Activated CD4-positive, alpha-beta memory T cell treated with anti-CD3 and anti-CD28 coated beads for 36 hours (primary cell): ENCODE measurements around the gene LMF1. TPM values are rescaled to one million over a fixed set of nuclear protein-coding genes. Genes with fewer than 3 reads are reported as not detected.
"Not testable (repeated sequence)": the region's sequence is repeated elsewhere in the genome, so short reads cannot be mapped to it uniquely, and the experiment has no call there.

Experiments
- CTCF ChIA-PET: fragments of 350-600 bp; sonication (Branson Sonifier 250); formaldehyde crosslinking; loops from one replicate; lab custom pipeline; 2021; ENCODE audit warnings: antibody characterized with exemption, inconsistent platforms; lab: Charles Lee
- POLR2A ChIA-PET: fragments of 350-600 bp; sonication (Branson Sonifier 250); formaldehyde crosslinking; loops from one replicate; lab custom pipeline; 2021; ENCODE audit warnings: antibody characterized with exemption; lab: Charles Lee
- DNase-seq: peaks from one replicate; pipeline ENCODE4 v3.0.0-alpha.2; 2020
- H3K27ac Mint-ChIP-seq: one replicate; pipeline ENCODE4 v1.8.0; 2021; ENCODE audit warnings: mixed read lengths
- H3K27me3 Mint-ChIP-seq: one replicate; pipeline ENCODE4 v1.8.0; 2021; ENCODE audit warnings: mixed read lengths
- H3K36me3 Mint-ChIP-seq: one replicate; pipeline ENCODE4 v1.8.0; 2021; ENCODE audit warnings: mixed read lengths
- H3K4me1 Mint-ChIP-seq: one replicate; pipeline ENCODE4 v1.8.0; 2021; ENCODE audit warnings: low read depth, mixed read lengths
- H3K4me3 Mint-ChIP-seq: one replicate; pipeline ENCODE4 v1.8.0; 2021; ENCODE audit warnings: mild to moderate bottlenecking, mixed read lengths
- H3K9me3 Mint-ChIP-seq: one replicate; pipeline ENCODE4 v1.8.0; 2021; ENCODE audit warnings: mixed read lengths
- intact Hi-C: fragments of 100-400 bp; cut with micrococcal nuclease; formaldehyde crosslinking; loops from one replicate; pipeline ENCODE4 v1.15.1; 2023
- total RNA-seq, 2 experiments: library from RNA; stranded (reverse); gene quantifications; one replicate each; pipeline ENCODE4 v1.2.3, GENCODE V29; 2021

Gene LMF1
- total RNA-seq, 2 experiments from 2014 or later, result 14.4 to 15.4 TPM

DNA sequence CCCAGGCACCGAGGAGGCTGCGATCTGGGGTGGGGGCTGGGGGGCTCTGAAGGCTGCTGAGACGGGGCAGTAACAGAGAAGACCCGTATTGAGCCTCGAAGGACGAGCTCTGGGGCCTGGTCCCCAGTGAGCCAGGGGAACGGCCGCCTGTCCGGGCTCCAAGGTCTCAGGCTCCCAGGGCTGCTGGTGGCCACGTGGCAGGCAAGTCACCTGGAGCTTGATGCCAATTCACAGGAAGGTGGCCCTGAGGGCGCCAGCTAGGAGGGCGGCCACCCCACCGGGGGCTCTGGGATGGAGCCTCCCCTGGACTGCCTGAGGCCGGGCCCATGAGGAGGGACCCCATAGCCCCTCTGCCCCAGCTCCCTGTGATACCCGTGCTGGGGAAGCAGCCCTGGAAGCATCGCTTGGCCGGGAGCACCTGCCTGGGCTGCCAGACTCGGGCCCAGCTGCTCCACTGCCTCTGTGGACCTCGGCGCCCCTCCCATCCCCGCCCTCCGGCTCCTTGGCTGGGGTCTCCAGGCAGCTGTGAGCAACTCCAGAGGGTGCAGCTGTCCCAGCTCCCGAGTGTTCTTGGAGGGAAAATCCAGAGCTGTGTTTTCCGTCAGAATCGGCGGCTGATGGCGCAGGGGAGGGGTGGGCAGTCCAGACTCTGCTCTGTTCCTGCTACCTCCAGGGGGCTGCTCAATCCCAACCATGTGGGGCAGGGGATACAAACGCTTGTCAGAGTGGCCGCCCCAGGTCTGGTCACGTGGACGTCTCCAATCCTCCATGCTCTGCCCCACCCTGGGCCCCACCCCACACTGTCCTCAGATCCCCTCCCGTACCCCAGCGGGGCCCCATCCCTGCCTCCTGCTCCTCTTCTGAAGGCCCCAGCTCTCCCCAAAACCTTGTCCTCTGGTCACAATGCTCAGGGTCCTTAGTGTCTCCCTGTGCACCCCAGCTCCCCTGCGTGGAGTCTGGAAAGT is 103.1 kb downstream of the LMF1 start:
- Mint-ChIP-seq H3K36me3 (no peaks in the 10 kb centered on the region), H3K9me3 (no peaks in the 10 kb centered on the region), H3K4me1 (no peaks in the 10 kb centered on the region), H3K4me3 (no peak overlapping the region), H3K27ac (no peak overlapping the region), H3K27me3 (no peaks in the 10 kb centered on the region)
- DNase-seq, result no peak
- intact Hi-C loops, result no loop called here
- CTCF ChIA-PET, result no interaction called here
- POLR2A ChIA-PET, result no interaction called here

GRCh38 chr16:866252-866896 is 104.4 kb downstream of the LMF1 start:
- no peak overlapping the region for H3K4me3 Mint-ChIP-seq
- DNase-seq, result no peak
- H3K27me3 Mint-ChIP-seq, result no peaks in the 10 kb centered on the region
- ChIA-PET POLR2A (no interaction called here), CTCF (no interaction called here)
- H3K27ac Mint-ChIP-seq, result no peak overlapping the region
- intact Hi-C loops, result no loop called here
- no peaks in the 10 kb centered on the region for H3K4me1 Mint-ChIP-seq
- H3K36me3 Mint-ChIP-seq, result no peaks in the 10 kb centered on the region
- H3K9me3 Mint-ChIP-seq, result peaks cover 4% of the 10 kb centered on the region

- ChIA-PET CTCF (no interaction called here), POLR2A (no interaction called here)
- intact Hi-C loops, result no loop called here
- H3K4me3 Mint-ChIP-seq, result no peak overlapping the region
- no peaks in the 10 kb centered on the region for H3K4me1 Mint-ChIP-seq
- H3K9me3 Mint-ChIP-seq, result peaks cover 10% of the 10 kb centered on the region
- no peak overlapping the region for H3K27ac Mint-ChIP-seq
- no peak for DNase-seq
- no peaks in the 10 kb centered on the region for H3K27me3 Mint-ChIP-seq
- H3K36me3 Mint-ChIP-seq, result peaks cover 4% of the 10 kb centered on the region
Observed at GRCh38 chr16:865026-865425, 105.8 kb downstream of the LMF1 start.

DNA sequence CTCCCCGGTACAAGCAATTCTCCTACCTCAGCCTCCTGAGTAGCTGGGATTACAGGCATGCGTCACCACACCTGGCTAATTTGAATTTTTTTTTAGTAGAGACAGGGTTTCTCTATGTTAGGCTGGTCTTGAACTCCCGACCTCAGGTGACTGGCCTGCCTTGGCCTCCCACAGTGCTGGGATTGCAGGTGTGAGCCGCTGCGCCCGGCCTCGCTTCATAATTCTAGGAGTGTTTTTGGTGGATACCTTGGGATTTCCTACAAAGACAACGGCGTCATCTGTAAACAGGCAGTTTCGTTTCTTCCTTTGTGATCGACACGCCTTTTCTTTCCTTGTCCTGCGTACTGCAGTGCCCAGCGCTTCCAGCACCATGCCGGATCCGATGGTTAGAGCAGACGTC is 109.3 kb downstream of the LMF1 start:
- Mint-ChIP-seq H3K9me3 (peaks cover 17% of the 10 kb centered on the region), H3K36me3 (peaks cover 8% of the 10 kb centered on the region), H3K4me1 (no peaks in the 10 kb centered on the region), H3K27ac (no peak overlapping the region), H3K4me3 (no peak overlapping the region), H3K27me3 (no peaks in the 10 kb centered on the region)
- intact Hi-C loops, result no loop called here
- POLR2A ChIA-PET, result no interaction called here
- CTCF ChIA-PET, result no interaction called here
- DNase-seq, result no peak

DNA sequence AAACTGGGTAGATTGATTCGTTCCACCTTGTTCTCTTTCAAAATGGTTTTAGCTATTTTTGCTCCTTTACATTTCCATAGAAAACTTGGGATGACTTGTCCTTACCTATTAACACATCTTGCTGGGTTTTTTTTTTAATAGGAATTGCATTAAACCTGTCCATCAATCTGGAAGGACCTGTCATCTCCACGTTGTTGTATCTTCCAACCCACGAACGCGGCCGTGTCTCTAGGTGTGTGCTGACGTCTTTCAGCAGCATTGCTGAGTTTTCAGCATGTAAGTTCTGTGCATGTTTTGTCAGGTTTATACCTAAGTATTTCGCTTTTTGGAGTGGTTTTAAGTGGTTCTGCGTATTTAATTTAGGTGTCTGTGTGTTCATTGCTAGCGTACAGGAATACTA is 109.9 kb downstream of the LMF1 start:
- CTCF ChIA-PET, result no interaction called here
- POLR2A ChIA-PET, result no interaction called here
- Mint-ChIP-seq H3K4me3 (no peak overlapping the region), H3K9me3 (peaks cover 17% of the 10 kb centered on the region), H3K27me3 (no peaks in the 10 kb centered on the region), H3K4me1 (no peaks in the 10 kb centered on the region), H3K36me3 (peaks cover 8% of the 10 kb centered on the region), H3K27ac (no peak overlapping the region)
- intact Hi-C loops, result no loop called here
- DNase-seq, result no peak

- H3K4me1 Mint-ChIP-seq, H3K36me3 Mint-ChIP-seq, H3K4me3 Mint-ChIP-seq, CTCF ChIA-PET, POLR2A ChIA-PET, H3K27ac Mint-ChIP-seq, H3K27me3 Mint-ChIP-seq, intact Hi-C loops, DNase-seq: not testable (repeated sequence)
- H3K9me3 Mint-ChIP-seq, result peaks cover 17% of the 10 kb centered on the region
Observed at GRCh38 chr16:858971-859370, 111.8 kb downstream of the LMF1 start.

DNA sequence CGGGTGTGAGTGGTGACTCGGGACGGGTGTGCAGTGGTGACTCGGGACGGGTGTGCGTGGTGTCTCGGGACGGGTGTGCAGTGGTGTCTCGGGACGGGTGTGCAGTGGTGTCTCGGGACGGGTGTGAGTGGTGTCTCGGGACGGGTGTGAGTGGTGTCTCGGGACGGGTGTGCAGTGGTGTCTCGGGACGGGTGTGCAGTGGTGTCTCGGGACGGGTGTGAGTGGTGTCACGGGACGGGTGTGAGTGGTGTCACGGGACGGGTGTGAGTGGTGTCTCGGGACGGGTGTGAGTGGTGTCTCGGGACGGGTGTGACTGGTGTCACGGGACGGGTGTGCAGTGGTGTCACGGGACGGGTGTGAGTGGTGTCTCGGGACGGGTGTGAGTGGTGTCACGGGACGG is 112.3 kb downstream of the LMF1 start:
- DNase-seq, H3K27me3 Mint-ChIP-seq, POLR2A ChIA-PET, H3K4me1 Mint-ChIP-seq, H3K36me3 Mint-ChIP-seq, CTCF ChIA-PET, H3K27ac Mint-ChIP-seq, intact Hi-C loops, H3K4me3 Mint-ChIP-seq: not testable (repeated sequence)
- H3K9me3 Mint-ChIP-seq, result peaks cover 17% of the 10 kb centered on the region

DNA sequence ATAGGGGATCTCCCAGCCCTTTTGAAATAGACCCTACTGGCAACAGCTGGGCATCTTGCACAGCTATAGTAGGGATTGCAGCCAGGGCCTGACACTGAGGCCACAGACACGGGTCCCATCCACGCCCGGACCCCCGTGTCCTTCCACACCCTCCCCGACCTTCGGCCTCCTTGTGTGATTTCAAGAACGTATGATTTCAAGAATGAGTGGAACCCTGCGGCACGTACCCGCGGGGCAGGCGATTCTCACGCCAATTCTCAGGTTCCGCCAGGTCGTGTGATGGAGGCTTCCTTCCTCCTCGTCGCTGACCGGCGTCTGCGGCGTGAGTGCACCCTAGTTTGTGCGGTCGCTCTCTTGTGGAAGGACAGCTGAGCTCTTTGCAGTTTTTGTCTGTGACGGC is 114.0 kb downstream of the LMF1 start:
- no peaks in the 10 kb centered on the region for H3K27me3 Mint-ChIP-seq
- H3K9me3 Mint-ChIP-seq, result peaks cover 15% of the 10 kb centered on the region
- H3K4me1 Mint-ChIP-seq, result no peaks in the 10 kb centered on the region
- no peak overlapping the region for H3K27ac Mint-ChIP-seq
- POLR2A ChIA-PET, result no interaction called here
- H3K4me3 Mint-ChIP-seq, result no peak overlapping the region
- CTCF ChIA-PET, result no interaction called here
- intact Hi-C loops, result no loop called here
- peaks cover 8% of the 10 kb centered on the region for H3K36me3 Mint-ChIP-seq
- no peak for DNase-seq

DNA sequence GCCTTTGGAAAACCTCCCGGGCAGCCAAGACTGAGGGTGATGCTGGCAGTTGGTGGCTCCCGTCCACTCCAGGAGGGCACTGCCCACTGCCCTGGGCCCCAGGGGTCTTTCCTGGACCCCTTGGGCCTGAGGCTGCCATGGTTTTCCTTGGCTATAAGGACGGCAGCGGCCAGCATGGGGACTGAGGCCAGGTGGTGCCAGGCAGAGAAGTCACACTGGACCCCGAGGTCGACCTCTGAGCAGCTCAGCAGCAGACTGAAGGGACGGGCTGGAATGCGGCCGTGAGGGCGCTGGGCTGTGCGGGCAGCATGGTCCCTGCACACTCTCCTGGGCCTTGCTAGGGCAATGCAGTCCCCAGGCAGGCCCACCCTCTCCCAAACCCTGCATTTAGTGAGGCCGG is 114.7 kb downstream of the LMF1 start:
- ChIA-PET CTCF (no interaction called here), POLR2A (no interaction called here)
- peaks cover 13% of the 10 kb centered on the region for H3K9me3 Mint-ChIP-seq
- H3K27me3 Mint-ChIP-seq, result no peaks in the 10 kb centered on the region
- intact Hi-C loops, result no loop called here
- H3K4me1 Mint-ChIP-seq, result no peaks in the 10 kb centered on the region
- H3K4me3 Mint-ChIP-seq, result no peak overlapping the region
- DNase-seq, result no peak
- no peak overlapping the region for H3K27ac Mint-ChIP-seq
- H3K36me3 Mint-ChIP-seq, result peaks cover 8% of the 10 kb centered on the region

GRCh38 chr16:855471-855870 is 115.3 kb downstream of the LMF1 start:
- Mint-ChIP-seq H3K4me3 (no peak overlapping the region), H3K9me3 (peaks cover 13% of the 10 kb centered on the region), H3K27me3 (no peaks in the 10 kb centered on the region), H3K4me1 (no peaks in the 10 kb centered on the region), H3K27ac (no peak overlapping the region), H3K36me3 (peaks cover 3% of the 10 kb centered on the region)
- POLR2A ChIA-PET, result no interaction called here
- intact Hi-C loops, result no loop called here
- CTCF ChIA-PET, result no interaction called here
- no peak for DNase-seq

- no peak for DNase-seq
- ChIA-PET CTCF (no interaction called here), POLR2A (no interaction called here)
- H3K27me3 Mint-ChIP-seq, result no peaks in the 10 kb centered on the region
- peaks cover 3% of the 10 kb centered on the region for H3K36me3 Mint-ChIP-seq
- no peaks in the 10 kb centered on the region for H3K4me1 Mint-ChIP-seq
- H3K27ac Mint-ChIP-seq, result no peak overlapping the region
- H3K4me3 Mint-ChIP-seq, result no peak overlapping the region
- intact Hi-C loops, result no loop called here
- H3K9me3 Mint-ChIP-seq, result peaks cover 15% of the 10 kb centered on the region
Observed at GRCh38 chr16:854808-855410, 115.9 kb downstream of the LMF1 start.

GRCh38 chr16:853981-854807 is 116.6 kb downstream of the LMF1 start:
- intact Hi-C loops, result no loop called here
- no peak for DNase-seq
- H3K27ac Mint-ChIP-seq, result no peak overlapping the region
- peaks cover 15% of the 10 kb centered on the region for H3K9me3 Mint-ChIP-seq
- H3K4me1 Mint-ChIP-seq, result no peaks in the 10 kb centered on the region
- POLR2A ChIA-PET, result no interaction called here
- no peak overlapping the region for H3K4me3 Mint-ChIP-seq
- no peaks in the 10 kb centered on the region for H3K27me3 Mint-ChIP-seq
- CTCF ChIA-PET, result no interaction called here
- H3K36me3 Mint-ChIP-seq, result peaks cover 1% of the 10 kb centered on the region
